ENCODE measurements around the gene ATG3. TPM values are rescaled to one million over a fixed set of nuclear protein-coding genes. Genes with fewer than 3 reads are reported as not detected.
"Not testable (repeated sequence)": the region's sequence is repeated elsewhere in the genome, so short reads cannot be mapped to it uniquely, and the experiment has no call there.

Gene ATG3
- total RNA-seq, 2 experiments from 2014 or later, result 84.6 to 109 TPM

- peak overlapping the region; percentile 85 for H3K27ac ChIP-seq (ENCODE audit: low read depth, low read length, poor library complexity, severe bottlenecking)
- peaks cover 39% of the 10 kb centered on the region for H3K79me2 ChIP-seq (ENCODE audit: insufficient read depth, low read depth, low read length)
- peaks cover 8% of the 10 kb centered on the region for H3K9me3 ChIP-seq (ENCODE audit: low read length)
- peak overlapping the region; percentile 96 for H2AFZ ChIP-seq (ENCODE audit: low read length)
- ChIA-PET POLR2A (interaction anchor here (0.6 to 3.2 kb wide), 19 partner anchors 8 to 384 kb away, joined by 3 to 17 read pairs (median 4); partner anchors contain the start of genes GCSAM and SLC9C1), CTCF (ENCODE audit: unreplicated experiment) (interaction anchor here (1.1 kb wide), 1 partner anchor 391 kb away, joined by 3 read pairs; no protein-coding TSS in a partner anchor)
- H4K20me1 ChIP-seq (ENCODE audit: insufficient read depth, low read length), result no peaks in the 10 kb centered on the region
- no peaks in the 10 kb centered on the region for H3K9me2 ChIP-seq (ENCODE audit: insufficient read depth, low read length)
- TF ChIP-seq EZH2phosphoT487 (IDR thresholded peaks at IDR 0.05; ENCODE audit: borderline replicate concordance, low read depth, low read length), result no peak
- TF ChIP-seq CTCF (conservative IDR thresholded peaks at IDR 0.05; ENCODE audit: low read length), result no peak
- H3K4me3 ChIP-seq (ENCODE audit: low read depth, low read length, poor library complexity, severe bottlenecking), result peak overlapping the region; percentile 72
- peaks cover 9% of the 10 kb centered on the region for H3K36me3 ChIP-seq (ENCODE audit: insufficient read depth, low read length)
- peak overlapping the region; percentile 82 for H3K4me2 ChIP-seq (ENCODE audit: low read length)
- intact Hi-C loops (cut with micrococcal nuclease; ENCODE audit: unreplicated experiment), result loop anchor here (2.0 to 5.0 kb wide), 3 partner anchors 33 to 386 kb away; partner anchors contain the start of gene GCSAM
- BruUV-seq (replicated peaks), result no TSS peak
- DNase-seq (ENCODE audit: low spot score), result peak; percentile 45
- H3K4me1 ChIP-seq (ENCODE audit: insufficient read depth, low read length, poor library complexity, severe bottlenecking), result peaks cover 51% of the 10 kb centered on the region
Measured at GRCh38 chr3:112497897-112498548, 63.7 kb downstream of the ATG3 start.

GRCh38 chr3:112496366-112497067 is 65.2 kb downstream of the ATG3 start:
- POLR2A ChIA-PET, result interaction anchor here (0.7 to 1.9 kb wide), 9 partner anchors 9 to 382 kb away, joined by 3 to 7 read pairs (median 3); partner anchors contain the start of gene GCSAM
- BruUV-seq (replicated peaks), result no TSS peak
- TF ChIP-seq EZH2phosphoT487 (IDR thresholded peaks at IDR 0.05; ENCODE audit: borderline replicate concordance, low read depth, low read length) (no peak), CTCF (conservative IDR thresholded peaks at IDR 0.05; ENCODE audit: low read length) (no peak)
- peak overlapping the region; percentile 72 for H3K4me3 ChIP-seq (ENCODE audit: low read depth, low read length, poor library complexity, severe bottlenecking)
- intact Hi-C loops (cut with micrococcal nuclease; ENCODE audit: unreplicated experiment), result loop anchor here (5.0 kb wide), 1 partner anchor 384 kb away; no protein-coding TSS in a partner anchor
- CTCF ChIA-PET (ENCODE audit: unreplicated experiment), result no interaction called here
- DNase-seq (ENCODE audit: low spot score), result no peak
- H3K9me3 ChIP-seq (ENCODE audit: low read length), result peaks cover 8% of the 10 kb centered on the region
- no peaks in the 10 kb centered on the region for H3K9me2 ChIP-seq (ENCODE audit: insufficient read depth, low read length)
- H3K27ac ChIP-seq (ENCODE audit: low read depth, low read length, poor library complexity, severe bottlenecking), result no peak overlapping the region
- H3K4me2 ChIP-seq (ENCODE audit: low read length), result peak overlapping the region; percentile 66
- no peaks in the 10 kb centered on the region for H4K20me1 ChIP-seq (ENCODE audit: insufficient read depth, low read length)
- H3K79me2 ChIP-seq (ENCODE audit: insufficient read depth, low read depth, low read length), result peaks cover 45% of the 10 kb centered on the region
- H3K36me3 ChIP-seq (ENCODE audit: insufficient read depth, low read length), result peaks cover 9% of the 10 kb centered on the region
- peak overlapping the region; percentile 8; the same call in 1 of the 2 replicates for H2AFZ ChIP-seq (ENCODE audit: low read length)
- peaks cover 51% of the 10 kb centered on the region for H3K4me1 ChIP-seq (ENCODE audit: insufficient read depth, low read length, poor library complexity, severe bottlenecking)

GRCh38 chr3:112494448-112494767 is 67.4 kb downstream of the ATG3 start:
- H4K20me1 ChIP-seq (ENCODE audit: insufficient read depth, low read length); intact Hi-C loops (cut with micrococcal nuclease; ENCODE audit: unreplicated experiment); CTCF ChIA-PET (ENCODE audit: unreplicated experiment); H2AFZ ChIP-seq (ENCODE audit: low read length); H3K36me3 ChIP-seq (ENCODE audit: insufficient read depth, low read length); H3K4me2 ChIP-seq (ENCODE audit: low read length); H3K27ac ChIP-seq (ENCODE audit: low read depth, low read length, poor library complexity, severe bottlenecking); DNase-seq (ENCODE audit: low spot score); H3K9me3 ChIP-seq (ENCODE audit: low read length); H3K9me2 ChIP-seq (ENCODE audit: insufficient read depth, low read length); H3K4me3 ChIP-seq (ENCODE audit: low read depth, low read length, poor library complexity, severe bottlenecking); BruUV-seq (replicated peaks): not testable (repeated sequence)
- peaks cover 39% of the 10 kb centered on the region for H3K4me1 ChIP-seq (ENCODE audit: insufficient read depth, low read length, poor library complexity, severe bottlenecking)
- H3K79me2 ChIP-seq (ENCODE audit: insufficient read depth, low read depth, low read length), result peaks cover 48% of the 10 kb centered on the region
- POLR2A ChIA-PET, result interaction anchor here (0.5 to 1.0 kb wide), 2 partner anchors 15 to 380 kb away, joined by 3 to 5 read pairs; no protein-coding TSS in a partner anchor
